HTR-8/SVneo (cell line): ENCODE results near the gene MAGI2.

Source experiments
- DNase-seq: peaks from one replicate; pipeline ENCODE4 v3.0.0; 2011; ENCODE audit warnings: low spot score, mixed read lengths; ENCODE audit not compliant: insufficient read length
- FAIRE-seq: peaks from 2 replicates; lab custom pipeline; 2011; peaks lifted over from hg19 to GRCh38; lab: Jason Lieb, UNC

The MAGI2 gene

GRCh38 chr7:78203042-78203720, 1250.3 kb downstream of the MAGI2 start:
- FAIRE-seq (no peak), DNase-seq (no peak)

GRCh38 chr7:78198756-78199155, 1254.7 kb downstream of the MAGI2 start:
- DNase-seq, result no peak

GRCh38 chr7:78197447-78197846, 1256.0 kb downstream of the MAGI2 start:
- DNase-seq (no peak), FAIRE-seq (no peak)

More at GRCh38 chr7:78198756-78199155, 1254.7 kb downstream of the MAGI2 start:
- no peak for FAIRE-seq

- FAIRE-seq (no peak), DNase-seq (no peak)
Measured at GRCh38 chr7:78195281-78195680, 1258.2 kb downstream of the MAGI2 start.

- no peak for DNase-seq
- FAIRE-seq, result no peak
Measured at GRCh38 chr7:78194611-78195010, 1258.9 kb downstream of the MAGI2 start.

- DNase-seq (no peak), FAIRE-seq (no peak)
Measured at GRCh38 chr7:78191475-78192079, 1261.9 kb downstream of the MAGI2 start.

- FAIRE-seq, result no peak
- no peak for DNase-seq
Measured at GRCh38 chr7:78189762-78190161, 1263.7 kb downstream of the MAGI2 start.

GRCh38 chr7:78185149-78185745, 1268.2 kb downstream of the MAGI2 start:
- FAIRE-seq, result no peak
- DNase-seq, result no peak

GRCh38 chr7:78184299-78184698, 1269.2 kb downstream of the MAGI2 start:
- DNase-seq (no peak), FAIRE-seq (no peak)

GRCh38 chr7:78179827-78180477, 1273.5 kb downstream of the MAGI2 start:
- FAIRE-seq (no peak), DNase-seq (no peak)

GRCh38 chr7:78179211-78179610, 1274.3 kb downstream of the MAGI2 start:
- FAIRE-seq (no peak), DNase-seq (no peak)

- no peak for FAIRE-seq
- no peak for DNase-seq
Measured at GRCh38 chr7:78178319-78178718, 1275.1 kb downstream of the MAGI2 start.

- FAIRE-seq (no peak), DNase-seq (no peak)
Measured at GRCh38 chr7:78176171-78176570, 1277.3 kb downstream of the MAGI2 start.

GRCh38 chr7:78175330-78176100, 1278.0 kb downstream of the MAGI2 start:
- FAIRE-seq (no peak), DNase-seq (no peak)

GRCh38 chr7:78173666-78174065, 1279.8 kb downstream of the MAGI2 start:
- FAIRE-seq (no peak), DNase-seq (no peak)

GRCh38 chr7:78172933-78173591, 1280.4 kb downstream of the MAGI2 start:
- DNase-seq (no peak), FAIRE-seq (no peak)

- DNase-seq (no peak), FAIRE-seq (no peak)
Measured at GRCh38 chr7:78172267-78172757, 1281.2 kb downstream of the MAGI2 start.

GRCh38 chr7:78171398-78171797, 1282.1 kb downstream of the MAGI2 start:
- no peak for FAIRE-seq
- no peak for DNase-seq

GRCh38 chr7:78170815-78171214, 1282.7 kb downstream of the MAGI2 start:
- FAIRE-seq (no peak), DNase-seq (no peak)

- DNase-seq (no peak), FAIRE-seq (no peak)
Measured at GRCh38 chr7:78169992-78170391, 1283.5 kb downstream of the MAGI2 start.
